ENCODE results near the gene ATP5IF1. TPM values are rescaled to one million over a fixed set of nuclear protein-coding genes. Genes with fewer than 3 reads are reported as not detected.

The ATP5IF1 gene
- total and polyA plus RNA-seq, 9 of the 15 experiments (the other 6 are each of a cell fraction or from before 2014, with no cell fraction given), result 292 to 1,422 (median 388) TPM

DNA sequence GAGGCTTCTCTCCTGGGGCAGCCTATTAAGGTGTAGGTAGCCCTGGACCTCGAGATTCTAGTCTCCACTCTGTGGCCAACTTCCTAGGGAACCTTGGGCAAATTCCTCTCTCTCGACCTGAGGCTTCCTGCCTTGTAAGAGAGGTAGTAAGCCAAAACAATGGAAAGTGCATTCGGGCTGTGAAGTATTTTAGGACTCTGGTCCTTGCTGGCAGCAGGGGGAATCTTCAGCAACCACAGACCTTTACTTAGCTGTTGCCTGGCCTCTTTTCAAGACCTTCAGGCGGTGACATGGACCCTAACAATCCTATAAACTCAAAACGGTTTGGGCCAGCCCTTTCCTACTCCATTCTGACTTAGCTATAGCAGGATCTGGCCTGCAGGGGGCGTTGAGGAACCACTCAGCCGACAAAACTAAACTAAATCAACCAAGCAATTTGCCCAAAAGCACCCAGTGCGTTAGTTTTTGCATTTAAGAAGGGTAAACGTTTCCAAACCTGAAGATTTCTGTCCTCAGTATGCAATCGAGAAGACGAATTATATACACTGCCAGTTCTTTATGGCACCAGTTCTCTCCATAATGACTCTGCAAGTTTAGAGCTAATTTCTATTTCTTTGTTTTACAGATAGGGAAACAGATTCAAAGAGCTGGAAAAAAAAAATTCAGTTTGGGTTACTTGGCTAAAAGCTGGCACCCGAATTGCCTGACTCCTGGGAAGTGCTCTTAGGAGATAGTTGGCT, 12.5 kb downstream of the ATP5IF1 start (continued):
- TF ChIP-seq, protein P1, sequence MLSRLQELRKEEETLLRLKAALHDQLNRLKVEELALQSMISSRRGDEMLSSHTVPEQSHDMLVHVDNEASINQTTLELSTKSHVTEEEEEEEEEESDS (CRISPR knock-in tag; IDR thresholded peaks at IDR 0.05), result no peak
- TF ChIP-seq ZNF766 (CRISPR knock-in tag; conservative IDR thresholded peaks at IDR 0.05), result peak; percentile 75; the same call in 1 of the 2 replicates
- TF ChIP-seq, protein P2, sequence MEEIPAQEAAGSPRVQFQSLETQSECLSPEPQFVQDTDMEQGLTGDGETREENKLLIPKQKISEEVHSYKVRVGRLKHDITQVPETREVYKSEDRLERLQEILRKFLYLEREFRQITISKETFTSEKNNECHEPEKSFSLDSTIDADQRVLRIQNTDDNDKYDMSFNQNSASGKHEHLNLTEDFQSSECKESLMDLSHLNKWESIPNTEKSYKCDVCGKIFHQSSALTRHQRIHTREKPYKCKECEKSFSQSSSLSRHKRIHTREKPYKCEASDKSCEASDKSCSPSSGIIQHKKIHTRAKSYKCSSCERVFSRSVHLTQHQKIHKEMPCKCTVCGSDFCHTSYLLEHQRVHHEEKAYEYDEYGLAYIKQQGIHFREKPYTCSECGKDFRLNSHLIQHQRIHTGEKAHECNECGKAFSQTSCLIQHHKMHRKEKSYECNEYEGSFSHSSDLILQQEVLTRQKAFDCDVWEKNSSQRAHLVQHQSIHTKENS (CRISPR knock-in tag; IDR thresholded peaks at IDR 0.05), result no peak
- no peak for TF ChIP-seq ARHGAP35 (IDR thresholded peaks at IDR 0.05; ENCODE audit: partially characterized antibody)
- no peak for TF ChIP-seq TRIM28 (IDR thresholded peaks at IDR 0.05)
- TF ChIP-seq GTF2E2 (tag; IDR thresholded peaks at IDR 0.05), result 0 out of 2 replicates have a peak, but pooled peaks have one; percentile 14
- TF ChIP-seq, protein P3, sequence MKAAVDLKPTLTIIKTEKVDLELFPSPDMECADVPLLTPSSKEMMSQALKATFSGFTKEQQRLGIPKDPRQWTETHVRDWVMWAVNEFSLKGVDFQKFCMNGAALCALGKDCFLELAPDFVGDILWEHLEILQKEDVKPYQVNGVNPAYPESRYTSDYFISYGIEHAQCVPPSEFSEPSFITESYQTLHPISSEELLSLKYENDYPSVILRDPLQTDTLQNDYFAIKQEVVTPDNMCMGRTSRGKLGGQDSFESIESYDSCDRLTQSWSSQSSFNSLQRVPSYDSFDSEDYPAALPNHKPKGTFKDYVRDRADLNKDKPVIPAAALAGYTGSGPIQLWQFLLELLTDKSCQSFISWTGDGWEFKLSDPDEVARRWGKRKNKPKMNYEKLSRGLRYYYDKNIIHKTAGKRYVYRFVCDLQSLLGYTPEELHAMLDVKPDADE (conservative IDR thresholded peaks at IDR 0.05; ENCODE audit: control insufficient read depth, low read depth, low read length), result no peak
- no peak for TF ChIP-seq RFX5 (IDR thresholded peaks at IDR 0.05; ENCODE audit: low read depth, low read length)
- TF ChIP-seq KLF1 (tag; IDR thresholded peaks at IDR 0.05), result no peak
- TF ChIP-seq ZNF764 (CRISPR knock-in tag; IDR thresholded peaks at IDR 0.05; ENCODE audit: low read depth), result no peak
- TF ChIP-seq, protein P4, sequence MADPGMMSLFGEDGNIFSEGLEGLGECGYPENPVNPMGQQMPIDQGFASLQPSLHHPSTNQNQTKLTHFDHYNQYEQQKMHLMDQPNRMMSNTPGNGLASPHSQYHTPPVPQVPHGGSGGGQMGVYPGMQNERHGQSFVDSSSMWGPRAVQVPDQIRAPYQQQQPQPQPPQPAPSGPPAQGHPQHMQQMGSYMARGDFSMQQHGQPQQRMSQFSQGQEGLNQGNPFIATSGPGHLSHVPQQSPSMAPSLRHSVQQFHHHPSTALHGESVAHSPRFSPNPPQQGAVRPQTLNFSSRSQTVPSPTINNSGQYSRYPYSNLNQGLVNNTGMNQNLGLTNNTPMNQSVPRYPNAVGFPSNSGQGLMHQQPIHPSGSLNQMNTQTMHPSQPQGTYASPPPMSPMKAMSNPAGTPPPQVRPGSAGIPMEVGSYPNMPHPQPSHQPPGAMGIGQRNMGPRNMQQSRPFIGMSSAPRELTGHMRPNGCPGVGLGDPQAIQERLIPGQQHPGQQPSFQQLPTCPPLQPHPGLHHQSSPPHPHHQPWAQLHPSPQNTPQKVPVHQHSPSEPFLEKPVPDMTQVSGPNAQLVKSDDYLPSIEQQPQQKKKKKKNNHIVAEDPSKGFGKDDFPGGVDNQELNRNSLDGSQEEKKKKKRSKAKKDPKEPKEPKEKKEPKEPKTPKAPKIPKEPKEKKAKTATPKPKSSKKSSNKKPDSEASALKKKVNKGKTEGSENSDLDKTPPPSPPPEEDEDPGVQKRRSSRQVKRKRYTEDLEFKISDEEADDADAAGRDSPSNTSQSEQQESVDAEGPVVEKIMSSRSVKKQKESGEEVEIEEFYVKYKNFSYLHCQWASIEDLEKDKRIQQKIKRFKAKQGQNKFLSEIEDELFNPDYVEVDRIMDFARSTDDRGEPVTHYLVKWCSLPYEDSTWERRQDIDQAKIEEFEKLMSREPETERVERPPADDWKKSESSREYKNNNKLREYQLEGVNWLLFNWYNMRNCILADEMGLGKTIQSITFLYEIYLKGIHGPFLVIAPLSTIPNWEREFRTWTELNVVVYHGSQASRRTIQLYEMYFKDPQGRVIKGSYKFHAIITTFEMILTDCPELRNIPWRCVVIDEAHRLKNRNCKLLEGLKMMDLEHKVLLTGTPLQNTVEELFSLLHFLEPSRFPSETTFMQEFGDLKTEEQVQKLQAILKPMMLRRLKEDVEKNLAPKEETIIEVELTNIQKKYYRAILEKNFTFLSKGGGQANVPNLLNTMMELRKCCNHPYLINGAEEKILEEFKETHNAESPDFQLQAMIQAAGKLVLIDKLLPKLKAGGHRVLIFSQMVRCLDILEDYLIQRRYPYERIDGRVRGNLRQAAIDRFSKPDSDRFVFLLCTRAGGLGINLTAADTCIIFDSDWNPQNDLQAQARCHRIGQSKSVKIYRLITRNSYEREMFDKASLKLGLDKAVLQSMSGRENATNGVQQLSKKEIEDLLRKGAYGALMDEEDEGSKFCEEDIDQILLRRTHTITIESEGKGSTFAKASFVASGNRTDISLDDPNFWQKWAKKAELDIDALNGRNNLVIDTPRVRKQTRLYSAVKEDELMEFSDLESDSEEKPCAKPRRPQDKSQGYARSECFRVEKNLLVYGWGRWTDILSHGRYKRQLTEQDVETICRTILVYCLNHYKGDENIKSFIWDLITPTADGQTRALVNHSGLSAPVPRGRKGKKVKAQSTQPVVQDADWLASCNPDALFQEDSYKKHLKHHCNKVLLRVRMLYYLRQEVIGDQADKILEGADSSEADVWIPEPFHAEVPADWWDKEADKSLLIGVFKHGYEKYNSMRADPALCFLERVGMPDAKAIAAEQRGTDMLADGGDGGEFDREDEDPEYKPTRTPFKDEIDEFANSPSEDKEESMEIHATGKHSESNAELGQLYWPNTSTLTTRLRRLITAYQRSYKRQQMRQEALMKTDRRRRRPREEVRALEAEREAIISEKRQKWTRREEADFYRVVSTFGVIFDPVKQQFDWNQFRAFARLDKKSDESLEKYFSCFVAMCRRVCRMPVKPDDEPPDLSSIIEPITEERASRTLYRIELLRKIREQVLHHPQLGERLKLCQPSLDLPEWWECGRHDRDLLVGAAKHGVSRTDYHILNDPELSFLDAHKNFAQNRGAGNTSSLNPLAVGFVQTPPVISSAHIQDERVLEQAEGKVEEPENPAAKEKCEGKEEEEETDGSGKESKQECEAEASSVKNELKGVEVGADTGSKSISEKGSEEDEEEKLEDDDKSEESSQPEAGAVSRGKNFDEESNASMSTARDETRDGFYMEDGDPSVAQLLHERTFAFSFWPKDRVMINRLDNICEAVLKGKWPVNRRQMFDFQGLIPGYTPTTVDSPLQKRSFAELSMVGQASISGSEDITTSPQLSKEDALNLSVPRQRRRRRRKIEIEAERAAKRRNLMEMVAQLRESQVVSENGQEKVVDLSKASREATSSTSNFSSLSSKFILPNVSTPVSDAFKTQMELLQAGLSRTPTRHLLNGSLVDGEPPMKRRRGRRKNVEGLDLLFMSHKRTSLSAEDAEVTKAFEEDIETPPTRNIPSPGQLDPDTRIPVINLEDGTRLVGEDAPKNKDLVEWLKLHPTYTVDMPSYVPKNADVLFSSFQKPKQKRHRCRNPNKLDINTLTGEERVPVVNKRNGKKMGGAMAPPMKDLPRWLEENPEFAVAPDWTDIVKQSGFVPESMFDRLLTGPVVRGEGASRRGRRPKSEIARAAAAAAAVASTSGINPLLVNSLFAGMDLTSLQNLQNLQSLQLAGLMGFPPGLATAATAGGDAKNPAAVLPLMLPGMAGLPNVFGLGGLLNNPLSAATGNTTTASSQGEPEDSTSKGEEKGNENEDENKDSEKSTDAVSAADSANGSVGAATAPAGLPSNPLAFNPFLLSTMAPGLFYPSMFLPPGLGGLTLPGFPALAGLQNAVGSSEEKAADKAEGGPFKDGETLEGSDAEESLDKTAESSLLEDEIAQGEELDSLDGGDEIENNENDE (IDR thresholded peaks at IDR 0.05; ENCODE audit: low read depth, low read length), result no peak

All from K562 (cell line).